Diencephalon (tissue), 1 donor: ENCODE measurements around the gene PRELID3B. TPM values are rescaled to one million over a fixed set of nuclear protein-coding genes. Genes with fewer than 3 reads are reported as not detected.

ENCODE experiments used
- total RNA-seq: library from RNA; depleted of rRNA; stranded (reverse); fragments of >200 nt; gene quantifications from one replicate; pipeline ENCODE4 v1.2.3, GENCODE V29; 2014

PRELID3B gene
- 78.4 TPM for total RNA-seq

DNA sequence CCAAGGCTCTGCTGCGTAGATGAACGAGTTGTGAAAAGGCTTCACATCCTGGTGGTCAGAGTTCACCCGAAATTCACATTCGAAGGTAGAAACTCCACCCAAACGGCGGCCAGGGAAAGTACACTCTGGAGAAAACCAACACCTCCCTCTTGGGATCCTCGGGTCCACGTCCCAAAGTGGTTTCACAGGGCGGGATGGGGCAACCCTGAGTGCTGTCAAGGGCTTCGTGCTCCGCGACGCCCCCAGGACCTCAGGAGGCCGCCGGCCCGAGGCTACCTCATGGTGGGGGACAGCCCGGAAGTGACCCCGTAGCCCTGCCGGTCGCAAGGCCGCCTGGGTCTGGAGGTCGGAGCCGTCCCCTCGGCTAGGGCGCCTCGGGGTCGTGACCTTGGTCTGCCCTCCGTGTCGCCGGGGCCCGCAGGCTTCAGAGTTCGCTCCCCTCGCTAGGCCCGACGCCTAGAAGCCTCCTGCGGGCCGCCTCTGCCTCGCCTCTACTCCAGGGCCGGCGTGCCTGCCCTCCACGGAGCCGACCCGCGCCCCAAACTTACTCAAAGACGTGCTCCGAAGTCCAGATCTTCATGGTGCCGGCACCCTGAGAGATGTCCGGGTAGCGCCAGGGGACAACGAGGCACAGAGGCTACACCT, at the start of gene PRELID3B:
Gene PRELID3B (minus strand): TSS at position 636 of the 645 bp plus-strand sequence. CDS start 56 bp downstream, at position 580.

DNA sequence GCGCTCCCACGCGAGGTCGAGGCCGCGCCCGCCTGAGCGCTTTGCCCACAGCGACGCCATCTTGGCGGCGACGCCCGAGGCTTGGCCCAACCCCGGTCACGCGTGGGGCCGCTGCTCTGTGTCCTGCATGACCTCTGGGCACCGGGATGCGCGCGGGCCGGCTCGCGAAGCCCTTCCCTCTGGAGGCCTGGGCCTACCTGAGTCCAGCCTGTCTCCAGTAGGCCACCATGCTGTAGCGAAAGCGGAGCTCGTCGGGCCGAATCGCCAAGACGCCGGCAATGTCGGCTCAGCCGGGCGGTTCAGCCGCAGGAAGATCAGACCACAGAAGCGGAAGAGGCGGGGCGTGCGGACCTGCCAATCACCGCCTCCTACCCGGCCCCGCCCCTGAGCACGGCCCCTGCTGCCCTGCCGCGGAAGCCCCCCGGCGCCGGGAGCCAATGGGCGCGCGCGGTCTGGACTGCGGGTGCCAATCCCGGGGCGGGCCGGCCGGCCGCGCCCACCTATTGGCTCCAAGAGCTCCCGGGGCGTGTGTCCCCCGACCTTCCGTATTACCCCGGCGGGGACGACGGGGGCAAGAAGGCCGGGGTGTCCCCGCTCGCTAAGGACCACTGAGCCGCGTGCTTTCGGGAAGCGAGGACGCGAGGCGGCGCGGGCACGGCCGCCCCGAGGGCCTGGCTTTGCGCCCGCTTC, 10.4 kb downstream of the PRELID3B start, which contains the start of gene ATP5F1E:
Gene ATP5F1E (minus strand): TSS at position 313 of the 690 bp plus-strand sequence. CDS start 84 bp downstream, at position 229.

DNA sequence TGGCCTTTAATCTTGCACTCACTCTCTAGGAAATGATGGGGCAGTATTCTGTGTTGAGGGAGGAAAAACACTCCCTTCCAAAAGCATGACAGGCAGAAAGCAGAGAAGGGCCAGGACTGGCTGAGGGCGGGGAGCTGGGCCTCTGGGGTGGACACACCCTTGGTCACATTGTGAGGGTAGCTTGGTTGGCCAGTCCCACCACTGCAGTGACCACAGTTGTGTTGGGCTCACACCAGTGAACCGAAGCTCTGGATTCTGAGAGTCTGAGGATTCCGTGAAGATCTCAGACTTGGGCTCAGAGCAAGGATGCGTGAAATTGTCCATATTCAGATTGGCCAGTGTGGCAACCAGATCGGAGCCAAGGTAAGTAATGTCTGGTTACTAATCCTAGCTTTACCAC, 23.4 kb downstream of the PRELID3B start, which contains the start of gene TUBB1:
Gene TUBB1 (plus strand): TSS at position 213 of the 400 bp plus-strand sequence. CDS start 94 bp downstream, at position 307.

DNA sequence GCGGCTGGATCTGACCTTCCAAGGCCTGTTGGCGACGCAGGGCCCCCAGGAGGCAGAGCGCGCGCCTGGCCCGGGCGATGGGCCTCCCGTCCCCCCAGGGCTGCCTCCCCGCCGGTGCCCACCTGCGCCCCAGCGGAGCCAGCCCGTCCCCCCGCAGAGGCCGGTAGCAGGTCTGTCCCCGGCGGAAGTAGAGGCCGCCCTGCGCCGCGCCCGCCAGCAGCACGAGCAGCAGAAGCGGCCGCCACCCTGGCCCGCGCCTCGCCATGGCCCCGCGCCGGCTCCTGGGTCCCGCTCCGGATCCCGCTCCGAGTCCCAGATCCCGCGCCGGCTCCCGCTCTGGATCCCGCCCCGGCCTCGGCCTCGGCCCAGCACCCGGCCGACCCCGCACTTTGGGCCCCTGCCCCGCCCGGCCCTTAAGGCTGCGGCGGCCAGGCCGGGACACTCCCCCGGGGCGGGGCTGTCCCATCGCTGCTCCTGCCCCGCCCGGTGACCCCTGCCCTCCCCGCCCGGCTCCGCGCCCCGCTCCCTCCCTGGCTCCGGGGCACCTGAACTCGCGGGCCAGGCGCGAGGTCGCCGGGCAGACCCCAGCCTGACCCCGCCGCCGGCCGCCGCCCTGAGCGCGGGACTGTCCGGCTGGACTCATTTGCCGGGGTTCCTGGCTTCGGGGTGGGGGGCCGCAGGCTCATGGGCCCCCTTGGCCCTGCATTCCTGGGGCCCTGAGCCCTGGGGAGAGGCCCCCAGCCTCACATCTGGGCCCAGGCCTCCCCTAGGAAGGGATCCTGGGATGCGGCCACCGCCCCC, 35.5 kb downstream of the PRELID3B start, which contains the start of gene CTSZ:
Gene CTSZ (minus strand): TSS at position 391 of the 801 bp plus-strand sequence. CDS start 126 bp downstream, at position 265.

Other genes with a start within 250 kb of the PRELID3B start
- 1.2 TPM for gene GNAS-AS1, start 191.9 kb downstream of the PRELID3B start, total RNA-seq
- gene GNAS, start 190.1 kb downstream of the PRELID3B start, total RNA-seq, result 786 TPM
- gene NELFCD, start 61.5 kb downstream of the PRELID3B start, total RNA-seq, result 50.7 TPM
- gene CTSZ, start 35.5 kb downstream of the PRELID3B start, total RNA-seq, result 18.7 TPM
- gene TUBB1, start 23.4 kb downstream of the PRELID3B start, total RNA-seq, result 0.92 TPM
- gene ATP5F1E, start 10.5 kb downstream of the PRELID3B start, total RNA-seq, result 48.2 TPM
- gene ZNF831, start 121.0 kb upstream of the PRELID3B start, total RNA-seq, result 0.23 TPM